Stimulated activated CD4-positive, alpha-beta T cell treated with anti-CD3 and anti-CD28 coated beads, TNF-alpha, amount 100 ng/mL, for 48 hours (primary cell): ENCODE data around the gene ESYT3.

Source experiments
- DNase-seq, 3 donors: peaks; one replicate each; pipeline ENCODE4 v3.0.0-alpha.2; 2020; ENCODE audit warnings: low read depth in 3 of 3

The ESYT3 gene, protein sequence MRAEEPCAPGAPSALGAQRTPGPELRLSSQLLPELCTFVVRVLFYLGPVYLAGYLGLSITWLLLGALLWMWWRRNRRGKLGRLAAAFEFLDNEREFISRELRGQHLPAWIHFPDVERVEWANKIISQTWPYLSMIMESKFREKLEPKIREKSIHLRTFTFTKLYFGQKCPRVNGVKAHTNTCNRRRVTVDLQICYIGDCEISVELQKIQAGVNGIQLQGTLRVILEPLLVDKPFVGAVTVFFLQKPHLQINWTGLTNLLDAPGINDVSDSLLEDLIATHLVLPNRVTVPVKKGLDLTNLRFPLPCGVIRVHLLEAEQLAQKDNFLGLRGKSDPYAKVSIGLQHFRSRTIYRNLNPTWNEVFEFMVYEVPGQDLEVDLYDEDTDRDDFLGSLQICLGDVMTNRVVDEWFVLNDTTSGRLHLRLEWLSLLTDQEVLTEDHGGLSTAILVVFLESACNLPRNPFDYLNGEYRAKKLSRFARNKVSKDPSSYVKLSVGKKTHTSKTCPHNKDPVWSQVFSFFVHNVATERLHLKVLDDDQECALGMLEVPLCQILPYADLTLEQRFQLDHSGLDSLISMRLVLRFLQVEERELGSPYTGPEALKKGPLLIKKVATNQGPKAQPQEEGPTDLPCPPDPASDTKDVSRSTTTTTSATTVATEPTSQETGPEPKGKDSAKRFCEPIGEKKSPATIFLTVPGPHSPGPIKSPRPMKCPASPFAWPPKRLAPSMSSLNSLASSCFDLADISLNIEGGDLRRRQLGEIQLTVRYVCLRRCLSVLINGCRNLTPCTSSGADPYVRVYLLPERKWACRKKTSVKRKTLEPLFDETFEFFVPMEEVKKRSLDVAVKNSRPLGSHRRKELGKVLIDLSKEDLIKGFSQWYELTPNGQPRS

DNA sequence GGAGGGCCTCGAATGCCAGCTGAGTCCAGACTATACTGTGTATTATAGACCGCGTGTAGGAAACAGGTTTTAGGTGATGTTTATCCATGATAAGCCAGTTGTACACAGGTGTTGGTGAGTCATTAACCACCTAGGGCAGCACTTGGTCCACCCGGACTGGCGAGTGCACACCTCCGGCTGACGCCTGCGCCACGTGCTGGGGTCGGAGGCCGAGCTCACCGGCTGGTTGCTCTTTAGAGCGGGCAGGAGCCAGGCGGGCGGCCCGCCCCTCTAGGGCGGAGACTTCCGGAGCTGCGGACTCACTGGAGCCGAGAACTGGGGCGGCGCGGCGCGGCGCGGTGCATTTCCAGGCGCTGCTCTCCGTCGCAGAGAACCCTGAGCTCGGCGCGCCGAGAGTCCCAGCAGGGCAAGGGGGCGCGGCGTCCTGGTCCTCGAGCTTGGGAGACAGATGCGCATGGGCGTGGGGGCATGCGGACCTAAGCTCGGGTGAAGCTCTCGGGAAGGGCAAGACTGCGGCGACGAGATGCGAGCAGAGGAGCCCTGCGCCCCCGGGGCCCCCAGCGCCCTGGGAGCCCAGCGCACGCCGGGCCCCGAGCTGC is at the start of gene ESYT3:
ESYT3 (plus strand) TSS at position 341 of the 599 bp plus-strand sequence; CDS start at position 524, 183 bp downstream.
- peak; percentile 27 to 57 (median 43) for DNase-seq

DNA sequence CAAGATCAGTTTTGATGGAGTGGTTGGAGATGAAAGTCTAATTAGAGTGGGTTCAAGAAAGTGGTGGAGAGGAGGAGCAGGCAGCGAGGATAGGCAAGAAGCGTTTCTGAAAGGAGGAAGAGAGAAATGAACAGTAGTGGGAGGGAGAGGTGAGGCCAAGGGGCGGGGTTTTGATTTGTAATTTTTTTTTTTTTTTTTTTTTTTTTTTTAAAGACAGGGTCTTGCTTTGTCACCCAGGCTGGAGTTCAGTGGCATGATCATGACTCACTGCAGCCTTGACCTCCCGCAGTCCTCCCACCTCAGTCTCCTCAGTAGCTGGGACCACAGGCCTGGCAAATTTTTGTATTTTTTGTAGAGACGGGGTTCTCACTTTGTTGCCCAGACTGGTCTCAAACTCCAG is 49.4 kb upstream of the ESYT3 start:
- no peak for DNase-seq

DNA sequence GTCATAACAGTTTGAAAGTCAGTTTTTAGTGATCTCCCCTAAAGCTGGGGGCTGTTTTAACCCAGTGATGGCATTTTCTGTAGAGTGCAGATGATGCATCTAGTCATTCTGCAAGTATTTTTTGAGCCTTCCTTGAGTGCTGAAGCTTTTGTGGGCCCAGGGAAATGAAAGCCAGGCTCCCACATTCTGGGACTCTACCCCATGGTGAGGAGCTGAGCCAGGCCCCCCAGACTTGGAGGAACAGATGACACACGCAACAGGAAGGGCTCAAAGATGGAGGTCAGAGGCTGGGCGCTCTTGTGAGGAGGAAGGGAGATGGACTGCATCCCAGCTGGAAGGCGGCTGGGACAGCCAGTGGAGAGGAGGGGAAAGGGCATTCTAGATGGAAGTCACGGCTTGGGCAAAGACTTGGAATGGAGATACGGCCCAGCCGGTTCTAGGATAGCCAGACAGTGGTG is 45.2 kb upstream of the ESYT3 start:
- no peak for DNase-seq

DNA sequence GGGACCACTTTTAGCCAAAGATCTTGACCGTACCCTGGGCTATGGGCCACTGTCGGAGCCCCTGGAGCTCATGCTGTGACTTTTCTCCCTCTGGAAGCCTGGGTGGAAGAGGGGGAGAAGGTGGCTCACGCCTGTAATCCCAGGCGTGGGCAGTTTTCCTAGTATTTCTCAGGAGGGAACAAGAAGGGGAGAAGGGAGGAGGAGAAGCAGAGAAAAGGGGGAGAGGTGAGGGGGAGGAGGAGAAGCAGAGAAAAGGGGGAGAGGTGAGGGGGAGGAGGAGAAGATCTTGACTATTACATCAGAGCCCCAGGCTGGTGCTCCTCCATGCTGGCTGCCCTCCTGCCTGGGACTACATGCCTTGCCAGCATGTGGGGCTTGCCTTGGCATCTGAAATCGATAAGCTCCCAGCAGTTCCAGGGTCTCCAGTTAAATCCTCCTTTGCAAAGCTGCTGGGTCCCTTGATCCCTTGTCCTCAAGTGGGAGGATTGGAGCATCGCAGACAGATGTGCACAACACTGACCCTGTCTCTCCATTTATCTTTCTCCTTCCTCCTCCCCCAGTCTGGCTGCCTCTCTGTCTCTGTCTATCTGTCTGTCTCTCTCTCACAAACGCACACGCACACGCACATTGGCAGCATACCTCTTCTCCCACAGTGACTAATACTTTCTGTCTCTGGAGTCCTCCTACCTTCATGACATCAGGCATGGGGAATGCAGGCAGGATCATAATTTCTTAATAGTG is 44.4 kb upstream of the ESYT3 start:
- DNase-seq: no peak

DNA sequence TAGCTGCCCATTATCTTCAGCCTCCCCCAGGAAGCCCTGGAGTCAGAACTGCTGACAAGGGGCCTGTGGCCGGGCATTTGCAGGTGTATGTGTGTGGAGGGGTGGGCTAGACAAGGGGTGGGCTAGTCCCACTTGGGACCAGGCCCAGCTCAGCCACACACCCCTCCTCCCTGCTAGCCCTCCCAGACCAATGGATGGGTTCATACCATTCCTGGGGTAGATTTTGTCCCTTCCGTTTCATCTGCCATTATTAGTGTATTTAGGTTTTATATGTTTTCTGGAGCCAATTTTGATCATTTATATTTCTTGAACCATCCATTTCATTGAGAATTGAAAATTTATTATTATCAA is 43.9 kb upstream of the ESYT3 start:
- DNase-seq: no peak

DNA sequence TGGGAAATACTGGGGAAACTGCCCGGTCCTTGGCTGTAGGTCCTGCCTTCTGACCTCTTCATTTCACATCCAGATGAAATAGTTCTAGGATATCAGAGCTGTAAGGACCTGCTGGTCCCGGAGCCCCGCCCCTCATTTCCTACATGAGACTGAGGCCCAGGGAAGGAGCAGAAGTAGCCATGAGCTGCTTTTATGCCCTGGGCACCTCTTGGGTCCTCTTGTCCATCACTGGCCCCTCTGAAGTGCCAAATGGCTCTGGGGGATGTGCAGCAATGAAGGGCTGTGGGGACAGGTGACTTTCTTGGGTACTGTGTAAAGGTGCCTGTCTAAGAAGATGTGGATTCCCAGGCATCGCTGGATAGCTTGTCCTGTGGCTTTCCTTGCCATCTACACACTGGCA is 40.3 kb upstream of the ESYT3 start:
- DNase-seq: no peak

DNA sequence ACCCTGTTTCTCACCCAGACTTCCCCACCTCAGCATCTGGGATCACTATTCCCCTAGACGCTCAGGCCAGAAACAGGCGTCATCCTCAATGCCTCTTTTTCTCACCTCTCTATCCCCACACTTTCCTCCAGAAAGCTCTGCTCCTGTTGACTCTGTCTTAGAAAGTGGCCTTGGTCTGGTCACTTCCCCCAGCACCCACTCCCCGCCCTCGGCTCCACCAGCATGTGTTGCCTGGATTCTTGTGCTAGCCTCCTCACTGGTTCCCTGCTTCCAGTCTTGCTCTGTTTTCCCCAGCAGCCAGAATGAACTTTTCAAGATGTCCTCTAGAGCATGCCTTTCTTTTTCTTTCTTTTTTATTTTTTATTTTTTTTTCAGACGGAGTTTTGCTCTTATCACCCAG is 39.7 kb upstream of the ESYT3 start:
- DNase-seq: no peak

DNA sequence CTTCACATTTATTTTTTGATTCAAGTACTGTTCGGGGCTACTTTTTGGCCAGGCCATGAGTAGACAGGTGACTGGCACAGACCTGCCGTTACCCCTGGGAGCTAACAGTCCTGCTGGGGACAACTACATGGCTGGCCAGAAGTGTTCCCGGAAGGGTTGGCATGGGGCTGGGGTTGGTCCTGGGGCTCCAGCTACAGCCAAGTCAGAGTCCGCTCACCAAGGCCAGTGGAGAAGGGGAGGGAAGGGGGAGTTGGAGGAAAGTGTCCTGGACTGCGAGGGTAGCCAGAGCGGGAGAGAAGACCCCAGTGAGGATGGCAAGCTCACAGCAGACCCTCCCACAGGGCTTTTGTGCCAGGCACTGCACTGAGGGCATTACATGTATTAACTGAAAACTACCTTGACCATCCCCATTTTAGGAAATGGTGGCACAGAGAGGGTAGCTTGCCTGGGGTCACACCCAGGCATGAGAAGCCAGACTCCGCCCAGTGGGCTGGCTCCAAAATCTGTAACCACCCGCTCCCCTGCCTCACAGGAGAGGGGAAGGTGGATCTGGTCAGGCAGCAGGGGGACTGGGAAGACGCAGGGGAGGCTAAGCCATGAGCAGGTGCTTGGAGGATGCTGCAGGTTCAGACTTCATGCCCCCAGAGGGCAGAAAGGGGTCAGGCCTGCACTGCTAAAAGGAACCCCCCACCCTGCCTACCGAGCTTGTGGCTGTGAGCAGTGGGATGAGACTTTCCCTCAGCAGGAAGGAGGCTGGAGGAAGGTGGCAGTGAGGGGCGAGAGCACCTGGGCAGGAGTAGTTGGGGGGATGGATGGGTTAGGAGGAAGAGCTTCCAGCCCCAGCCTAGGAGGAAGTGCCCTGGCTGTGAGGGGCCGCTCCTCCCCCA is 38.3 kb upstream of the ESYT3 start:
- no peak for DNase-seq

DNA sequence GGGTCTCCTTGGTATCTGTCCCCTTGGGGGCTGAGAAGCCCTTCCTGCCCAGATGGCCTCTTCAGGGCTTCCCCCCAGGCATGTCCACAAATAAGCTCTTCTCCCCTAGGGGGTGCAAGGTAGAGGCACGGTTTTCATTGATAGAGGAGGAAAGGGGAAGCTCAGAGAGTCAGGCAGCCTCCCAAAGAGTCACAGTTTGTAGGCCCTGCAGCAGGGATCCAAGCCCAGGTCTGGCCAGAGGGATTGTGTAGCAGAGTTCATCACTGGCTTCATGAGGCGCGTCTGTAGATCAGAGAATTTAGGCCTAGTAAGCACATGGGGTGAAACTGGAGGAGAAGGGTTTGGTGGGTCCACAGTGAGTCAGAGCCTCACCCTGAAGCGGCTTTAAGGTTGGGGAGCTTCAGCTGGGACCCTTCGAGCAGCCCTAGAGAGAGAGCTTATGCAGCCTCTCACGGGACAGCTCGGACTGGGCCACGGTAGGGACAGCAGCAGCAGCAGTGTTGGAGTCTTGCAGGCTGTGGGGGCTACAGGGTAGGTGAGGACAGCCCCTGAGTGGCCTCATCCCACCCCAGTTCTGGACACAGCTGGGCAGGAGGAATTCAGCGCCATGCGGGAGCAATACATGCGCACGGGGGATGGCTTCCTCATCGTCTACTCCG is 37.5 kb upstream of the ESYT3 start:
- DNase-seq: no peak

DNA sequence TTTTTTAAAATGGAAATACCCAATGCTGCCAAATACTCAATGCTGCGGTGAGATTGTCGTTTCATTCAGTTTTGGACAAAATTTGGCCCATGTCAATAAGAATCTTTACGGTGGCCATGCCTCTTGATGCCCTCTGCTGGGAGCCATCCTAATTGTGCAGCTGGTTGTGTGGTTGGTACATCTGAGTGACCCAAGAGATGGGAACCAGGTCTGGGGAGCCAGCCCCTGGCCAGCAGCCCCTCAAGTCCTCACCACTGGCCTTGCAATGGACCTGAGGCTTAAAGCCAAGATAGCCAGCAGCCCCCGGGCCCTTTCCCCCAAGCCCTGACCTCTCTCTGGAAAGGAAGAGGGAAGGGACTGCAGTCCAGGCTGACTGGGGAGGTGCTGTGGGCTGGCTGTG is 36.4 kb upstream of the ESYT3 start:
- no peak for DNase-seq

DNA sequence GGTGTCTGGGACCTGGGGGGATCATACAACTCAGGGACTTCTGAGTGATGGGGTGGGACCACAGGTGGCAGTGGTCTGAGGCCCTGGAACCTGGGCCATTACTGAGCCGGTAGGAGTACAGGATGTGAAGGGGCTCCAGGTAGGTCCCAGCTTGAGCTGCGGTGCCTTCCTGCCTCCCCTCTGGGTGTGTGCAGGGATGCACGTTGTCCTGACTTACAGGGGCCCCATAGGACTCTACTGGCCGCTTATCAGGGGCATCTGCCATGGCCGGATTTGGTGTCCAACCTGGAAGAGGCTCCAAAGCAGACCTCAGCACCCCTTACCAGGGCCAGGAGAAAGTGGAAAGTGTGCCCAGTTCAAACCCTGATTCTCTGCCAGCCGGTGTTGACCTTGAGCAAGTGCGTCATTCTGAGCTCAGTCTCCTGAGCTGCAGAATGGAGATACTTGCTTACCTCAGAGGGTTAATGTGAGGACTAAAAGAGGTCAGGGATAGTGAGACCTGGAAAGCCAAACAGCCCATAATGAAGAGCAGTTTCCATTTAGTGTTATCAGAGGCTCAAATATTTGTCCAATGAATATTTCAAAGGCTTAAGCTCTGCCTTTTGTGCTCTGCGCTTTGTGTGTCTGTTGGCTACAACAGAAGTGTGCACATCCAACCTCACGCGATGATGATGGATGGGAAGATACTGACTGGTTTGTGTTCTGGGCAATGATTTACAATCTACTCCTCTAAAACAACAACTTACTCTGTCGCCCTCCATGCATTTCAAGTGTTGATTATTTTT is 35.4 kb upstream of the ESYT3 start:
- DNase-seq: no peak

DNA sequence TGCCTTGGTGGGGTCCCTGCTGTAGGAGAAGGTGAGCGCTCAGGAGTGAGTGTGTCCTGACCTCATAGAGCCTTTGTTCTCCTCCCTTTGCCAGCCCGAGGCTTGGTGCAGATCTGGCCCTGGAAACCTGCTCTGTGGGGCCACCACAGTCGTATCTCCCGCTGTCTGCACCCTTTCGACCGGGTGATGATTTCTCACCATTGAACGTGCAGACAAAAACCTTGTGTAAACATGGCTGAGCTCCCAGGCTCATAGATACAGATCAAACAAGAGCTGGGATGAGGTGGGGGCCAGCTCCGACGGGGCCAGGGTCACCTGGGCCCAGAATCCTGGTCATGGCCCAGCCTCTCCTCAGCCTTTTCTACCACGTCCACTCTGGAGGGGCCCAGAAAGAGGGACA is 34.6 kb upstream of the ESYT3 start:
- no peak for DNase-seq

DNA sequence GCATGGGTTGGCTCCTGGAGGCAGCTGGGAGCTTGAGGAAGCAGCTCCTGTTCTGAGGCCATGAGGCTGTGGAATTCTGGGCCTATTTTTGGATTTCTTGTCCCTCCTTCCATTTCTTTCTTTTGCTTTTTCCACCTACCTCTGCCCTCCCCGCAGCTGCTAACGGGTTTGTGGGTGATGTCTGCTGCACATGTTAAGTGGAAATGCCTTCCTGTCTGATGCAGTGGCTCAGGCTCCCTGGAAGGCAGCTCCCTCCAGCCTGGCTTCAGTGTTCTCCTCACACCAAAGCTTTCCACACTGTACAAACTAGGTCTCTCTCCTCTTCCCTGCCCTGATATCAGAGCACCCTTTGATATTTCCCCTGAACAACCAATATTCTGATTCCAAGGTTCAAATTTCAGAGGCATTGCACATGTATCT is 33.8 kb upstream of the ESYT3 start:
- no peak for DNase-seq

DNA sequence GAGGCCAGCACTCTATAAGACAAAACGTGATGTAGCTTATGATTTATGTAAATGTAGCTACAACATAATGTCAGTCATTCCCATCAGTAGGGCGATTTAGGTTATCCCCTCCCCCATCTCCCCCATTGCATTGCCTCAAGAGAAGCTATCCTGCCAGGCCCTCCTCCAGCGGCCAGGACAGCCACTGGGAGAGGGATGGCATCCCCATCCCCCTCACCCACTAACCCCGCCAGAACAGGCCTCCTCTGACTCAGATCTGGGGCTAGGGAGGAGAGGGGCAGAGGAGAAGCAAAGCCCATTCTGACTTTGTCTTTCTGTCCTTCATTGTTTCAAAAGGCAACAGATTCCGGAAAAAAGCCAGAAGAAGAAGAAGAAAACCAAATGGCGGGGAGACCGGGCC is 32.6 kb upstream of the ESYT3 start:
- DNase-seq: no peak

DNA sequence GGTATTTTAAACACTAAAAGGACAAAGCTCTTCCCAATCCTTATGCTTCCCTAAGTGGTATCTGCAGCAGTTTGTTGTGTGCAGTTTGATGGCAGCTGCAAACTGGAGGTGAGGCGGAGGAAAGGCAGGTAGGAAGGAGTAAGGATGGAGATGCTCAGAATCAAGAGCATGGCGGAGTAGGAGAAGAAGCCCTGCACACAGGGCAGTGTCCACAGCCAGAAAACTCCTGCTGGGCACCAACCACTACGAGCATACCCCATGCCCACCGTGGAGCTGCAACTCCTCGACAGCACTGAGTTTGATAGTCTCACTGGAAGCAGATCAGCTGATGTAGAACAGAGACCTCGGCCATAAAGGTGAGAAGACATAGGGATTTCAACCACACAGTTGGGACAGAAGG is 30.3 kb upstream of the ESYT3 start:
- DNase-seq: no peak

DNA sequence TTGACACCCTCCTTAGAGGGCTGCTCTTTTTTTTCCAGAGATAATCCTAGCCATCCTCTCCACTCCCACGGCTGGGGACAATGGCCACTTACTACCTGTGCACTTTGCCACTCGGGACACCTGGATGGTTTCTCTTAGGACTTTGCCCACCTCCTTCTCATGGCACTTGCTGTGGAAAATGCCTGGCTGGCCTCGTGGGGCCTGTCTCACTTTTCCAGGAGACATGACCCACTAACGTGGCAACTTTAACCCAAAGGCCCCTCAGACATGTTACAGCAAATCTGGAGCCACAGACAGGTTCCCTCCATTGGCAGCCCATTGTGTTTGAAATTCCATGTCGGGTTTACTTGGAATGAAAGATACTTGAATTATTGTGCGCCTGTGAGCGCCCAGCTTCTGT is 29.4 kb upstream of the ESYT3 start:
- no peak for DNase-seq

DNA sequence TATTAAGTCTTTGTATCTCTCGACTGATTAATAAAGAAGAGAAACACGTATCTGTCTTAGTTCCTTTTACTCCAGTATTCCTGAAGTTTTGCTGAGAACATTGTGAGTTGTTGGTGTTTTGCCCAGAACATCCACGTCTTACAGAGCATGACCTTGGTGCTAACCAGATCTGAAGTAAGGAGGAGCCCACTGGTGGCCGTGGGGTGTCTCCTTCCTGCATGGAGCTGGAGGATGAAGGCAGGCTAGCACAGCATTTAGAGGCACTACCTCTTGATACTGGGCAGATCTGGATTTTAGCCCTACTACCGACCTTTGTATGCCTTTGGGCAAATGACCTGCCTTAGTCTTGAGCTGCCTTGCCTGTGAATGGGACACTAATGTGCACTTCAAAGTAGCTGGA is 28.9 kb upstream of the ESYT3 start:
- DNase-seq: no peak

DNA sequence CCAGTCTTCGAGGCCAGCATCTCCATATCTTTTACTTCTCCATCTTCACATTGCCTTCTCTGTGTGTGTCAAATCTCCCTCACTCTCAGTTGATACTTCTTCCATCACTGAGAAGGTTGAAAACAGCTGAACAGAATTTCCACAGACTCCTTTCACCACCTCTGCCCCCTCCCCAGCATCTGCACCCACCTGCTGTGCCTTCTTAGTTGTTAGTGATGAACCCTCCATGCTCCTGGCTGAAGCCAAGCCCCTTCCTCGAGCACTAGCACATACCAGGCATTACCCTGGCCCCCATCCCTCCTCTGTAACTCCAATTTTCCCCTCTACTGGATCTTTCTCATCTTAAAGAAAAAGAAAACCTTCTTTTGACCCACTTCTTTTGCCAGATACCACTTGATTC is 27.8 kb upstream of the ESYT3 start:
- DNase-seq: no peak

DNA sequence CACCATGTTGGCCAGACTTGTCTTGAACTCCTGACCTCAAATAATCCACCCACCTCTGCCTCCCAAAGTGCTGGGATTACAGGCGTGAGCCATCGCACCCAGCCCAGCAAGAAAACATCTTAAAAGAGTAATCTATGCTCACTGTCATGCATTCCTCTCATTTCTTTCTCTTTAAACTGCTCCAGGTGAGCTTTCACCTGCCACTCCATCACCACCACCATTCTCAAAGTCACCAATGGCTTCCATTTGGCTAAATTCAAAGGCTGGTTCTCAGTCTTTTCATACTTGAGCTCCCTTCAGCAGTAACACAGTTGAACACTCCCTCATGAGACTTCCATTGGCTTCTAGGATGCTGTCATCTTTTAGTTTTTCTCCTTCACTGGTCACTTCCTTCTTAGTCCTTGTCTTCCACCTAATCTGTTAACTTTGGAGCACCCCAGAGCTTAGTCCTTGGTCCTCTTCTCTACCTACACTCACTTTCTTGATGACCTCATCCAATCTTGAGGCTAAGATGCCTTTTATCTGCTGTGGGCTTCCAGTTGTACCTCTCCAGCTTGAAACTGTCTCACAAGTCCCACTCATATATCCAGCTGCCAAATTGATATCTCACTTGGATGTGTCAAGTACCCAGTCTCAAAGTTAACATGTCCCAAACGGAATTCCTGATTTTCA is 27.0 kb upstream of the ESYT3 start:
- DNase-seq: no peak
